GM18861 (cell line): ENCODE data around the gene WDR82.

Source experiments
- ATAC-seq: cut with Tn5 transposase; IDR thresholded peaks from one replicate; pipeline ENCODE4 v1.9.1; 2021; ENCODE audit not compliant: unreplicated experiment

WDR82 gene

GRCh38 chr3:52259448-52259847 lies 19.0 kb downstream of the WDR82 start:
- ATAC-seq, result no peak

- no peak for ATAC-seq
These were observed 19.4 kb downstream of the WDR82 start for GRCh38 chr3:52259035-52259434.

GRCh38 chr3:52257911-52258310 lies 20.5 kb downstream of the WDR82 start:
- no peak for ATAC-seq

GRCh38 chr3:52256622-52257021 lies 21.8 kb downstream of the WDR82 start:
- no peak for ATAC-seq

- ATAC-seq, result no peak
These were observed 22.3 kb downstream of the WDR82 start for GRCh38 chr3:52256159-52256558.

- no peak for ATAC-seq
These were observed 23.8 kb downstream of the WDR82 start for GRCh38 chr3:52254608-52255007.

- ATAC-seq, result peak; percentile 91
These were observed 24.8 kb downstream of the WDR82 start for GRCh38 chr3:52253314-52254304.

GRCh38 chr3:52250122-52250521 lies 28.3 kb downstream of the WDR82 start:
- ATAC-seq, result no peak

GRCh38 chr3:52249683-52250082 lies 28.8 kb downstream of the WDR82 start:
- no peak for ATAC-seq

GRCh38 chr3:52248816-52249547 lies 29.5 kb downstream of the WDR82 start:
- no peak for ATAC-seq

- no peak for ATAC-seq
These were observed 30.3 kb downstream of the WDR82 start for GRCh38 chr3:52248165-52248541.

GRCh38 chr3:52247409-52248164 lies 30.9 kb downstream of the WDR82 start:
- no peak for ATAC-seq

- ATAC-seq, result no peak
These were observed 31.6 kb downstream of the WDR82 start for GRCh38 chr3:52246728-52247408.

GRCh38 chr3:52246264-52246620 lies 32.2 kb downstream of the WDR82 start:
- no peak for ATAC-seq

- no peak for ATAC-seq
These were observed 32.9 kb downstream of the WDR82 start, which contains the start of gene PPM1M for GRCh38 chr3:52245322-52246263. Gene PPM1M (plus strand): TSS chr3:52245759. CDS start chr3:52245825, 66 bp downstream.

GRCh38 chr3:52243791-52244628 lies 34.4 kb downstream of the WDR82 start:
- peak; percentile 33 for ATAC-seq

GRCh38 chr3:52242039-52242438 lies 36.4 kb downstream of the WDR82 start:
- no peak for ATAC-seq

GRCh38 chr3:52240886-52241370 lies 37.5 kb downstream of the WDR82 start:
- no peak for ATAC-seq
